Measurements from ENCODE around the gene SPOCK2.
"Not testable (repeated sequence)": the region's sequence is repeated elsewhere in the genome, so short reads cannot be mapped to it uniquely, and the experiment has no call there.

SPOCK2 gene, protein sequence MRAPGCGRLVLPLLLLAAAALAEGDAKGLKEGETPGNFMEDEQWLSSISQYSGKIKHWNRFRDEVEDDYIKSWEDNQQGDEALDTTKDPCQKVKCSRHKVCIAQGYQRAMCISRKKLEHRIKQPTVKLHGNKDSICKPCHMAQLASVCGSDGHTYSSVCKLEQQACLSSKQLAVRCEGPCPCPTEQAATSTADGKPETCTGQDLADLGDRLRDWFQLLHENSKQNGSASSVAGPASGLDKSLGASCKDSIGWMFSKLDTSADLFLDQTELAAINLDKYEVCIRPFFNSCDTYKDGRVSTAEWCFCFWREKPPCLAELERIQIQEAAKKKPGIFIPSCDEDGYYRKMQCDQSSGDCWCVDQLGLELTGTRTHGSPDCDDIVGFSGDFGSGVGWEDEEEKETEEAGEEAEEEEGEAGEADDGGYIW

DNA sequence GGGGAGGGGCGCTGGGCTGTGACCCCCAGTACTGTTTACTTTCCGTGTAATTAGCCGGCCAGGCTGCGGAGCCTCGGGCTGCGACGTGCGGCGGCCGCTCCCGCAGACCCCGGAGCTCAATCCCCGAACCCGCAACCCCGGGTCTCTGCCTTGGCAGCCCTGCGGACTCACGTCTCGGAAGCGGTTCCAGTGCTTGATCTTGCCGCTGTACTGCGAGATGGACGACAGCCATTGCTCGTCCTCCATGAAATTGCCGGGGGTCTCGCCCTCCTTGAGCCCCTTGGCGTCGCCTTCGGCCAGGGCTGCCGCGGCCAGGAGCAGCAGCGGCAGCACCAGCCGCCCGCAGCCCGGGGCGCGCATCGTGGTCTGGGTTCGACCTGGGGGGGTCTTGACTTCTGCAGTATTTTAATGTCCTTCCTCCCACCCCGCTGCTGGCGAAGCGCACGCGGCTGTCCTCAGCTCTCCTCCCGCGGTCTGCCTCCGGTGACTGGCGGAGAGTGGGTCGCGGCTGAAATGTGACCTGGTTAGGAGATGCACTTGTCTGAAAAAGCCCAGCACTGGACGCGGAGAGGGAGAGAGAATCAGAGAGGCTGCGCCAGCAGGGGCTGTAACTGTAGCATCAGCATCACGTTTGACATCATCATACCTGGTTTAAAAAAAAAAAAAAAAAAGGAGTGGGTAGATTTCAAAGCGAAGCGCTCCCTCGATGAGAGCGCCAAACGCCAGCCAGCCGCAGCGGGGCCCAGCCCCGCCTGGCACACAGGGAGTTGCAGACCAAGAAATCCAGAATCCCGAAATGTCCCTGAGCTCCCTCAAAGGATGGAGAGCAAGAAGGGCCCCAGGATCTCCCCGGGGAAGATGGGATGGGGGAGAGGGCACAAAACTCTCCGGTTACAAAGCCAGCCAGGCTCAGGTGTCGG is at the start of gene SPOCK2:
SPOCK2 (minus strand) TSS at position 583 of the 920 bp plus-strand sequence; CDS start at position 360, 223 bp downstream.
- DNase-seq: peak; percentile 92

DNA sequence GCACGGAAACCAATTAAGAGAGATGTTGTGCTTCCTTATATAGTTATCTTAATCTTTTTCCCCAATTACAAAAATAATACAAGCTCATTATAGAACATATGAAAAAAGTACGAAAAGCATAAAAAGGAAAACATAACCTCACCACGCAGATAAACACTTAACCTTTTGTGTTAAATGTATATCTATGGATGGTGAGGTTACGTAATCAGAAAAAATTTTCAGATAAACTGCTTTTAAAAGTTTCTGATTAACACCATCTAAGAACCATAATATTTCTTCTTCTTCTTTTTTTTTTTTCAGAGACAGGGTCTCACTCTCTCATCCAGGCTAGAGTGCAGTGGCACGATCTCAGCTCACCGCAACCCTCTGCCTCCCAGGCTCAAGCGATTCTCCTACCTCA is 49.2 kb upstream of the SPOCK2 start:
- DNase-seq: no peak

GRCh38 chr10:72136225-72136624 is 47.9 kb upstream of the SPOCK2 start:
- not testable (repeated sequence) for DNase-seq

DNA sequence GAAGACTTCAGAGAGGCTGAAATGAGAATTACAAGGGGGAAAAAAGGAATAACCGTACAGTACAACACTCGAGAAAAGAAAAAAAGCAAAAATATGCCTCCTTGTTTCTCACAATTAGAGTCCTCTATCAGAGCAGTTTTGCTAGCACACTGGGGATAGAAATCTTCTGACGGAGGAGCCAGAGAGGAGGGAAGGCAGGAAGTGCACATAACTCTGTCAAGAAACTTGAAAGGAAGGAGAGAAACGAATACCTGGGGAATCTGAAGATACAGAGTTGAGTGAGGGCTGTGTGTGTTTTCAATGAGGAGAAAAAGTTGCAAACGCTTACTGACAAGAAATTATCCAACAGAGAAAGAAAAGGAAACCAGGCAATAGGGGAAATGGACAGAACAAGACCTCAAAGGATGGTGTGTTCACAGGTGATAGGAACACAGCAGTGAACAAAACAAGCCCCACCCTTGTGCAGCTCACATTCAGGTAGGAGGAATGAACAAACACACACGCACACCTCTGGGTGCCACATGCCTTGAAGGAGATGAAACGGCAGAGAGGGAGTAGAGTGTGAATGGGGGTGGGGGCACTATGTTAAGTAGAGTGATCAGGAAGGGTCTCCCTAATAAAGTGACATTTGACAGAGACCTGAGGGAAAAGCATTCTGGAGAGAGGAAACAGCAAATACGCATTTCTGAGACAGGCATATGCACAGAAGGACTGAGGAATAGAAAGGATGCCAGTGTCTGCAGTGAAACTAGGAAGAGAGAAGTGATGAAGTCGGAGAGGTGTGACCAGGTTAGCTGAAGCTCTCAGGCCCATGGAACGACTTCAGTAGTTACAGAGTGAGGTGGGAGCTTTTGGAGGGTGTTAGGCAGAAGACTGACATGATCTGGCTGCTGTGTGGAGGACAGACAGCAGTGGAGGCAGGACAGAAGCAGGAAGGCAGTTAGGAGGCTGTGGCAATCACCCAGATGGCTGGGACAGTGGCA is 46.7 kb upstream of the SPOCK2 start:
- no peak for DNase-seq

DNA sequence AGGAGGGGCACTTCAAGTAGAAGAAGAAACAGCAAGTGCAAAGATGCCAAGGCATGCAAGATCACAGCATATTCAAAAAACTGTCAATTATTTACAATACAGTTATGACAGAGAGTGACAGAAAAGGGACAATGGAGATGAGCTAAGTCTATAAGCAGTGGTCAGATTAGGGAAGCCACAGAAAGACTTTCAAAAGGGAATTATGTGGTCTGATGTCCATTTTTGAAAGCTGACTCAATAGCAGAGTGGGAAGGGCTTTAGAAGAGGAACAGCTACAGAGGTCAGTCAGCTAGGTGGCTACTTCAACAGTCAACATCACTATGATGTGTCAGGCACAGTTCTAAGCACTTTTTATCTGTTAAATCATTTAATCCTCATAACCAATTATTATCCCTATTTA is 45.2 kb upstream of the SPOCK2 start:
- no peak for DNase-seq

GRCh38 chr10:72132854-72133253 is 44.5 kb upstream of the SPOCK2 start:
- DNase-seq: no peak

- no peak for DNase-seq
These were observed 39.2 kb upstream of the SPOCK2 start for GRCh38 chr10:72127571-72127970.

DNA sequence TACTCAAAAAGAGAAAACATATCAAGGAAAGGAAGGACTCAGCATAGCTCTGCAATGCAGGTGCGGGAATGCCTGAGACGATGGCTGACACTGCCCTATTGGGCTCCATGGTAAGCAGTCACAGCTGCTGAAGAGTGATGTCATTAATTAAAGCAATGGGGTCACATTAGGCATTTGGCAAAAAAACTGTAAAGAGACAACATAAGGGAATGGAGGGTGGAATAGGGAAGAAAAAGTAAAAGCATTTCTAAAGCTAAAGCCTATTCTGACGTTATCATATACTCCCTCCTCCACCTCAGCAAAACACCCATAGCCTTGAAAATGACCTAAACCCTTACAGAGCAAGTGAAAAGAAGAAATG is 38.5 kb upstream of the SPOCK2 start:
- no peak for DNase-seq

- peak; percentile 8 for DNase-seq
These were observed 38.0 kb upstream of the SPOCK2 start for GRCh38 chr10:72126184-72126871.

- no peak for DNase-seq
These were observed 36.6 kb upstream of the SPOCK2 start for GRCh38 chr10:72124989-72125388.

DNA sequence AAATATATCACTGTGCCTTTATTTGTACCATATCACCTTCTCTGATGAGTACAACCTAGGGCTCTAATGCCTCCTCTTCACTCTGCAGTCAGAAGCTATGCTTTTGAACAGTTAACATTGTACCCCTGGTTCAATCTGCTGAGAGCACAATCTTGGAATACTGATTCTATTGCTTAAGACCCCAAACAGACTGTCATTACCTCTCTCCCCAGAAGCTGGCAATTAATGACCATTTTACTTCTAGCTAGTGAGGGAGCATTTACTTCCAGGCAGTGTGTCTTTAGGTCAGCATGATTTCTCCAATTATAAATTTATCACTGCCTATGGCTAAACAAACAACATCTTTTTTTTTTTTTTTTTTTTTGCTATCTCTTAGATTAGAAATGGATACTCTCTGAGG is 36.0 kb upstream of the SPOCK2 start:
- no peak for DNase-seq

GRCh38 chr10:72123616-72124015 is 35.3 kb upstream of the SPOCK2 start:
- DNase-seq: peak; percentile 9

DNA sequence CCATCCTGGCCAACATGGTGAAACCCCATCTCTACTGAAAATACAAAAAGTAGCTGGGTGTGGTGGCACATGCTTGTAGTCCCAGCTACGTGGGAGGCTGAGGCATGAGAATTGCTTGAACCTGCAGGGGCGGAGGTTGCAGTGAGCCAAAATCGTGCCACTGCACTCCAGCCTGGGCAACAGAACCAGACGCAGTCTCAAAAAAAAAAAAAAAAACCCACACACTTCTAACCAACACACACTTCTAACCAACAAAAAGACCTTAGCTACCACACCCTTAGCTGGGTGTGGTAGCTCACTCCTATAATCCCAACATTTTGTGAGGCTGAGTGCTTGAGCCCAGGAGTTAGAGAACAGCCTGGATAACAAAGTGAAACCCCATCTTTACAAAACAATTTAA is 33.9 kb upstream of the SPOCK2 start:
- no peak for DNase-seq

GRCh38 chr10:72121389-72121788 is 33.0 kb upstream of the SPOCK2 start:
- DNase-seq: no peak

DNA sequence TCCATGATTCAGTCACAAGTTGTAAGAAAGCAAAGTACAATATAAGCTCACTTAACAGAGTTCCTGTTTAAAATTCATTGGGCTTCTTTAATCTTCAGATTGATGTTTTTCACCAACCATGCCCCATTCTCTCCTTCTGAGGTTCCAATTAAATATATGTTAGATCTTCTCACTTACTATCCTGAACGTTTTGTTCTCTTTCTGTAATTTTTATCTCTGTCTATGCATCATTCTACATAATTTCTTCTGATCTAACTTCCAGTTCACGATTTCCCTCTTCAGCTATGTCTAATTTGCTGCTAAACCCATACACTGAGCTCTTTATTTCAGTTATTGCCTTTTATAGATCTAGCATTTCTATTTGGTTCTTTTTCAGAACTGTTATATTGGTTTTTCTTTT is 28.0 kb upstream of the SPOCK2 start:
- no peak for DNase-seq

DNA sequence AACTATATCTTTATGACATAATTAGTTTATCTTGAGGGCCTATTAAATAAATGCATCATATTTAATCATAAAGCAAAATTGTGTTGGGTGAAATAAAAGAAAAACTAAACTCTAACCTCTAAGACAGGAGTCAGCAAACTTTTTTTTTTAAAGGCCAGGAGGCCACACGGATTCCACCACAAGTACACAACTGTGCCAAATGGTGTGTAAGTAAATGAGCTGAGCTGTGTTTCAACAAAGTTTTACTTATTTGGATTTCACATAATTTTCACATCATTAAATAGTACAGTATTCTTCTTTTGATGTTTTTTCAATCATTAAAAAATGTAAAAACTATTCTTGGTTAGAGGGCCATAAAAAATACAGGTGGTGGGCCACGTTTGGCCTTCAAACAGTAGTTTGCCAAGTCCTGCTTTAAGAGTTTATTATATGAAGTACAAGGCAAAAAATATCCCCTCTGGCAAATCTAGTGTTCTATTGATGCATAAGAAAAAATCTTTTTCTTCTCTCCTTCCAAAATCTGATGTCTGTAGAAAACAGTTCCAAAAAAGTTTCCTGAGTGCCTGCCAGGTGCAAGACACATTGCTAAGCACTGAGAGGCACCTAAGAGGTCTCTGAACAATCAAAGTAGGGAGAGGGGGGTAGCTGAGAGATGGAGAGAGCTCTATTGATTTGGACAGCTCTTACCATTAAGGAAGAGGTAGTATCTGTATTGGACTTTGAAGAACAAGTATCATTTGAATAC is 26.5 kb upstream of the SPOCK2 start:
- DNase-seq: no peak

DNA sequence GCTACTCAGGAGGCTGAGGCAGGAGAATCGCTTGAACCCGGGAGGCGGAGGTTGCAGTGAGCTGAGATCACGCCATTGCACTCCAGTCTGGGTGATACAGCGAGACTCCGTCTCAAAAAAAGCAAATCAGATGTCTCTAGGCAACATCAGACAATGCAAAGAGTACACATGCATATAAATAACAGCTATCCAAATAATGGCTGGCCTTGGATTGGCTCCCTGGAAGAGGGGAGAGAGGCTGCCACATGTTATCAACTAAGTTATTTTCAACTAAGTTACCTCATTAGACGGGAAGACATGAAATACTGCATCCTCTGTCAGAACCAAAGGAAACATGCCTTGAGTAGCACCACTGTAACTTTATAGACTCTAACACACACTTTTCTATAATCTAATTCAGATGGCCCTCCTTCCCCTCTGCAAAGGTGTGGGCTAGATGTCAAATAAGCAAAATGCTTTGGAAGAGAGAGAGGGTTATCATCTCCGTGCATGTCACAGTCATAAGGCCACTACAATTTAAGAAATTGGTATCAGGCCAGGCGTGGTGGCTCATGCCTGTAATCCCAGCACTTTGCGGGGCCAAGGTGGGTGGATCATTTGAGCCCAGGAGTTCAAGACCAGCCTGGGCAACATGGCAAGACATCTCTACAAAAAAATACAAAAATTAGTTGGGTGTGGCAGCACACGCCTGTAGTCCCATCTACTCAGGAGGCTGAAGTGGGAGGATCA is 22.5 kb upstream of the SPOCK2 start:
- DNase-seq: no peak

- no peak for DNase-seq
These were observed 21.3 kb upstream of the SPOCK2 start for GRCh38 chr10:72109636-72110157.

DNA sequence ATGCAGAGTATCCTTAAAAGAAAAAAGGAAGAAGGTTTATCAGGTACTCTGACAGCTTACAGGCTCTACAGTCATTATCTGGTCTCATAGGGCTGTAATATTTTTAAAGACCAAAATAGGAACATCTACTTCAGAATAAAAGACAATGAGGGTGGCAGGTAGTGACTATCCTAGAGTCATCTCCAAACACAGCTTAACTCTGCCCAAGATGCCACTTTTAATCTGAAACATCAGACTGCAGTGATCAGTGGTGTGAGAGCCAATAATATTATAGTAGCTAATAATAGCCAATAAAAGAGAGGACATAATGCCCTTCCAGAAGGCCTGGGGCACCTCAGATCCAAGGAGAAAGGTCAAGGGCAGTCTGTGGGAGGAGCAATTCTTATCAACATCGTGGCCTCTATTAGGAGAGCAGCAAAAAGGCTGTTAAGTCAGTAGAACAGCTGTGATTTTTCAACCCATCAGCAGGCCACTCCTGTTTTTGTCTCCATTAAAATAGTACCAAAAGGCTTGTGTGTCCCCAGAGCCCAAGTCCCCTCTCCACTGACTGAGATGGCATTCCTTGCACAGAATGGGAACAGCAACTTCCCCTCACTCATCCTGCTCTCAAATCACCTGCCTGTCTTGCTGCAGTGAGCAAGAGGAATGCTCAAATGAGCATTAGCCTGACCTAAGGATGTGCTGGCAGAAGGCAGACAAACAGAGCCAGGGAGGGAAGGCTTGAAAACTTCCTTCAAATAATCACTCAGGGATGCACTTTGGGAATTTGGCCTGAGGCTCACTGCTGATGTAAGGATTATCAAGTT is 20.7 kb upstream of the SPOCK2 start:
- DNase-seq: no peak

DNA sequence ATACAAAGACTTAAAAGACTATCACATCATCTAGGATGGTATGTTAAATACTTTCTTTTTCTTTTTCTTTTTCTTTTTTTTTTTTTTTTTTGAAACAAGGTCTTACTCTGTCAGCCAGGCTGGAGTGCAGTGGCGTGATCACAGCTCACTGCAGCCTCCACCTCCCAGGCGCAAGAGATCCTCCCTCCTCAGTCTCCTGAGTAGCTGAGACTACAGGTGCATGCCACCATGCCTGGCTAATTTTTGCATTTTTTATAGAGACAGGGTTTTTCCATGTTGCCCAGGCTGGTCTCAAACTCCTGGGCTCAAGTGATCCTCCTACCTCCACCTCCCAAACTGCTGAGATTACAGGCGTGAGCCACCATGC is 19.6 kb upstream of the SPOCK2 start:
- not testable (repeated sequence) for DNase-seq
